ENCODE results near the gene TOGARAM2.

TOGARAM2 gene

GRCh38 chr2:28981620-28982376, 700 bp downstream of the TOGARAM2 start:
- no peak overlapping the region for H3K4me3 ChIP-seq (ENCODE audit: low read length)
- DNase-seq (ENCODE audit: low read depth) = no peak
- TF ChIP-seq CTCF (conservative IDR thresholded peaks at IDR 0.05; ENCODE audit: low read depth, low read length) = no peak

DNA sequence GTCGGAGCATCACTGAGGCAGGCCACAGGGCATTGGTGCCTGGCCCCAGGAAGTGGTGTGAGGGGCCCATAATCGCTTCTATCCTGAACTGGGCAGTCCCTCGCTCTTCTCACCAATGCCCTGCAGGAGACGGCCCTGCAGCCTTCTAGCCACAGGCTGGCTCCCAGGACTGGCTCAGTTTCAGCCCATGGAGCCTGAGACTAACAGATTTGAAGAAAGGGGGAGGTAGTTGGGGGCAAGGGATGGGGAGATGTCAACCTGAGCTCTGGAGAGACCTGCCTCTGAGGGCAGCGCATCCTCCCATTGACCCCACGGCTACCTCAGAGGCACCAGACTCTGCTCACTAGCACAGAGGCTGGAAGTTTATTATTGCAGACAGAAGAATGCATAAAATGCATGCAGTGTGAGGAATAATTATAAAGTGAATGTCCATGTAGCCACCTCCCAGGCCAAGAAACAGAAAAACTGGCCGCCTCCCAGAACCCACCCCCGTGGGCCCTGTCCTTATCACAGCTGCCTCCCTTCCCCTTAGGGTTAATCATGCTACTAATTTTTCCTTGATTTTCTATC, 1.4 kb downstream of the TOGARAM2 start:
- no peak for DNase-seq (ENCODE audit: low read depth)
- no peak overlapping the region for H3K4me3 ChIP-seq (ENCODE audit: low read length)
- TF ChIP-seq CTCF (conservative IDR thresholded peaks at IDR 0.05; ENCODE audit: low read depth, low read length) = no peak

DNA sequence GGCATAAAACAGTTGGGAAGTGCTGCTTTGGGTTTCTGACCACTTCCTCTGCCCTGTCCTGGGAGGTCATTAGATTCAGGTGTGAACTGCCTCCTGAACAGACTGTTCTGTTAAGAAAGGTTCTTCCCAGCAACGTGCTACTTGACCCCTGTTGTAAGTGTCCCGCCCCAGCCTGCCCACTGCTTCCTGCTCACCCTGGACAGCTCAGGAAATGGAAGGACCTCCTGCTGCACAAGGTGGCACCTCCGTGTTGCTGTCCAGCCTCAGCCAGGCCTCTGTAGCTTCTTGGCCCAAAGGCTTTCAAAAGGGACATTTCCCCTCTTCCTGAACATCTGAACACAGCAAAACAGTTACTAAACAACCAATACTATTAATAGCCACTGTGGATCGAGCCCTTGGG, 5.3 kb downstream of the TOGARAM2 start:
- no peak overlapping the region for H3K4me3 ChIP-seq (ENCODE audit: low read length)
- DNase-seq (ENCODE audit: low read depth) = no peak
- TF ChIP-seq CTCF (conservative IDR thresholded peaks at IDR 0.05; ENCODE audit: low read depth, low read length) = no peak

GRCh38 chr2:28989973-28990372, 8.9 kb downstream of the TOGARAM2 start:
- TF ChIP-seq CTCF (conservative IDR thresholded peaks at IDR 0.05; ENCODE audit: low read depth, low read length) = no peak
- no peak overlapping the region for H3K4me3 ChIP-seq (ENCODE audit: low read length)
- no peak for DNase-seq (ENCODE audit: low read depth)

- TF ChIP-seq CTCF (conservative IDR thresholded peaks at IDR 0.05; ENCODE audit: low read depth, low read length) = no peak
- DNase-seq (ENCODE audit: low read depth) = no peak
- H3K4me3 ChIP-seq (ENCODE audit: low read length) = no peak overlapping the region
These were observed 9.3 kb downstream of the TOGARAM2 start for GRCh38 chr2:28990445-28990844.

- TF ChIP-seq CTCF (conservative IDR thresholded peaks at IDR 0.05; ENCODE audit: low read depth, low read length) = no peak
- no peak overlapping the region for H3K4me3 ChIP-seq (ENCODE audit: low read length)
- no peak for DNase-seq (ENCODE audit: low read depth)
These were observed 9.9 kb downstream of the TOGARAM2 start for GRCh38 chr2:28991021-28991420.

- no peak for TF ChIP-seq CTCF (conservative IDR thresholded peaks at IDR 0.05; ENCODE audit: low read depth, low read length)
- DNase-seq (ENCODE audit: low read depth) = no peak
- H3K4me3 ChIP-seq (ENCODE audit: low read length) = no peak overlapping the region
These were observed 10.4 kb downstream of the TOGARAM2 start for GRCh38 chr2:28991460-28991859.

All from retinal pigment epithelial cell (primary cell).